ENCODE measurements around the gene OSBPL7.

DNA sequence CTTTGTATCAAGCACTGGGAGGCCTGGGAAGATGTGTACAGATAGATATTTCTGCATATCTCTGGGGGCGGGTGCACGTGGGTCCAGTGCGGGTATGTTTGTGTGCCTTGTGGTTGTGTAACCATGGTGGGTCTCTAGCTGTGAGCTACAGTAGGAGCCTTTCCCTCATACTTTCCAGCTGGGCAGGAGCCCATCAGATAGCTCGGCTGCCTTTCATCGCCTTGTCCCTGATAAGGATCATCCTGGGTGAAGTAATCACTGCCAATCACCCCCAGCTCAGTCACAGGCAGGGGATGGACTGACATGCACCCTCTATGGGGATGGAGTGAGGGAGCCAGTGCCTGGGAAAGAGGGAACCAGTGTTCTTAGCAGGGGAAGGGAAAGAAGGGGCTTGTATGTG is 22.6 kb upstream of the OSBPL7 start:
- TF ChIP-seq ZNF138 (tag by site-specific recombination; IDR thresholded peaks at IDR 0.05; ENCODE audit: borderline replicate concordance), result no peak
- TF ChIP-seq ZBTB7A (tag by site-specific recombination; IDR thresholded peaks at IDR 0.05; ENCODE audit: low read depth), result no peak
- TF ChIP-seq, protein P1, sequence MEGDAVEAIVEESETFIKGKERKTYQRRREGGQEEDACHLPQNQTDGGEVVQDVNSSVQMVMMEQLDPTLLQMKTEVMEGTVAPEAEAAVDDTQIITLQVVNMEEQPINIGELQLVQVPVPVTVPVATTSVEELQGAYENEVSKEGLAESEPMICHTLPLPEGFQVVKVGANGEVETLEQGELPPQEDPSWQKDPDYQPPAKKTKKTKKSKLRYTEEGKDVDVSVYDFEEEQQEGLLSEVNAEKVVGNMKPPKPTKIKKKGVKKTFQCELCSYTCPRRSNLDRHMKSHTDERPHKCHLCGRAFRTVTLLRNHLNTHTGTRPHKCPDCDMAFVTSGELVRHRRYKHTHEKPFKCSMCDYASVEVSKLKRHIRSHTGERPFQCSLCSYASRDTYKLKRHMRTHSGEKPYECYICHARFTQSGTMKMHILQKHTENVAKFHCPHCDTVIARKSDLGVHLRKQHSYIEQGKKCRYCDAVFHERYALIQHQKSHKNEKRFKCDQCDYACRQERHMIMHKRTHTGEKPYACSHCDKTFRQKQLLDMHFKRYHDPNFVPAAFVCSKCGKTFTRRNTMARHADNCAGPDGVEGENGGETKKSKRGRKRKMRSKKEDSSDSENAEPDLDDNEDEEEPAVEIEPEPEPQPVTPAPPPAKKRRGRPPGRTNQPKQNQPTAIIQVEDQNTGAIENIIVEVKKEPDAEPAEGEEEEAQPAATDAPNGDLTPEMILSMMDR (tag by site-specific recombination; IDR thresholded peaks at IDR 0.05), result no peak
- TF ChIP-seq, protein P2, sequence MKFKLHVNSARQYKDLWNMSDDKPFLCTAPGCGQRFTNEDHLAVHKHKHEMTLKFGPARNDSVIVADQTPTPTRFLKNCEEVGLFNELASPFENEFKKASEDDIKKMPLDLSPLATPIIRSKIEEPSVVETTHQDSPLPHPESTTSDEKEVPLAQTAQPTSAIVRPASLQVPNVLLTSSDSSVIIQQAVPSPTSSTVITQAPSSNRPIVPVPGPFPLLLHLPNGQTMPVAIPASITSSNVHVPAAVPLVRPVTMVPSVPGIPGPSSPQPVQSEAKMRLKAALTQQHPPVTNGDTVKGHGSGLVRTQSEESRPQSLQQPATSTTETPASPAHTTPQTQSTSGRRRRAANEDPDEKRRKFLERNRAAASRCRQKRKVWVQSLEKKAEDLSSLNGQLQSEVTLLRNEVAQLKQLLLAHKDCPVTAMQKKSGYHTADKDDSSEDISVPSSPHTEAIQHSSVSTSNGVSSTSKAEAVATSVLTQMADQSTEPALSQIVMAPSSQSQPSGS (tag by site-specific recombination; IDR thresholded peaks at IDR 0.05; ENCODE audit: low read depth), result no peak
- no peak for TF ChIP-seq ZNF792 (tag by site-specific recombination; IDR thresholded peaks at IDR 0.05)
- TF ChIP-seq OVOL3 (tag by site-specific recombination; IDR thresholded peaks at IDR 0.05), result no peak
- no peak for TF ChIP-seq ZNF274 (IDR thresholded peaks at IDR 0.05; ENCODE audit: low read length)
- TF ChIP-seq ZNF274 (tag by site-specific recombination; IDR thresholded peaks at IDR 0.05; ENCODE audit: borderline replicate concordance), result no peak
- TF ChIP-seq, protein P3, sequence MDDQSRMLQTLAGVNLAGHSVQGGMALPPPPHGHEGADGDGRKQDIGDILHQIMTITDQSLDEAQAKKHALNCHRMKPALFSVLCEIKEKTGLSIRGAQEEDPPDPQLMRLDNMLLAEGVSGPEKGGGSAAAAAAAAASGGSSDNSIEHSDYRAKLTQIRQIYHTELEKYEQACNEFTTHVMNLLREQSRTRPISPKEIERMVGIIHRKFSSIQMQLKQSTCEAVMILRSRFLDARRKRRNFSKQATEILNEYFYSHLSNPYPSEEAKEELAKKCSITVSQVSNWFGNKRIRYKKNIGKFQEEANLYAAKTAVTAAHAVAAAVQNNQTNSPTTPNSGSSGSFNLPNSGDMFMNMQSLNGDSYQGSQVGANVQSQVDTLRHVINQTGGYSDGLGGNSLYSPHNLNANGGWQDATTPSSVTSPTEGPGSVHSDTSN (CRISPR knock-in tag; IDR thresholded peaks at IDR 0.05), result no peak
- no peak for TF ChIP-seq KLF16 (tag by site-specific recombination; IDR thresholded peaks at IDR 0.05)
- TF ChIP-seq, protein P4, sequence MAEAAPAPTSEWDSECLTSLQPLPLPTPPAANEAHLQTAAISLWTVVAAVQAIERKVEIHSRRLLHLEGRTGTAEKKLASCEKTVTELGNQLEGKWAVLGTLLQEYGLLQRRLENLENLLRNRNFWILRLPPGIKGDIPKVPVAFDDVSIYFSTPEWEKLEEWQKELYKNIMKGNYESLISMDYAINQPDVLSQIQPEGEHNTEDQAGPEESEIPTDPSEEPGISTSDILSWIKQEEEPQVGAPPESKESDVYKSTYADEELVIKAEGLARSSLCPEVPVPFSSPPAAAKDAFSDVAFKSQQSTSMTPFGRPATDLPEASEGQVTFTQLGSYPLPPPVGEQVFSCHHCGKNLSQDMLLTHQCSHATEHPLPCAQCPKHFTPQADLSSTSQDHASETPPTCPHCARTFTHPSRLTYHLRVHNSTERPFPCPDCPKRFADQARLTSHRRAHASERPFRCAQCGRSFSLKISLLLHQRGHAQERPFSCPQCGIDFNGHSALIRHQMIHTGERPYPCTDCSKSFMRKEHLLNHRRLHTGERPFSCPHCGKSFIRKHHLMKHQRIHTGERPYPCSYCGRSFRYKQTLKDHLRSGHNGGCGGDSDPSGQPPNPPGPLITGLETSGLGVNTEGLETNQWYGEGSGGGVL (tag by site-specific recombination; IDR thresholded peaks at IDR 0.05), result no peak
- TF ChIP-seq, protein P5, sequence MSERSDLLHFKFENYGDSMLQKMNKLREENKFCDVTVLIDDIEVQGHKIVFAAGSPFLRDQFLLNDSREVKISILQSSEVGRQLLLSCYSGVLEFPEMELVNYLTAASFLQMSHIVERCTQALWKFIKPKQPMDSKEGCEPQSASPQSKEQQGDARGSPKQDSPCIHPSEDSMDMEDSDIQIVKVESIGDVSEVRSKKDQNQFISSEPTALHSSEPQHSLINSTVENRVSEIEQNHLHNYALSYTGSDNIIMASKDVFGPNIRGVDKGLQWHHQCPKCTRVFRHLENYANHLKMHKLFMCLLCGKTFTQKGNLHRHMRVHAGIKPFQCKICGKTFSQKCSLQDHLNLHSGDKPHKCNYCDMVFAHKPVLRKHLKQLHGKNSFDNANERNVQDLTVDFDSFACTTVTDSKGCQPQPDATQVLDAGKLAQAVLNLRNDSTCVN (tag by site-specific recombination; optimal IDR thresholded peaks at IDR 0.05), result no peak

All from HEK293 (cell line).